GM23338 (cell line): ENCODE data around the gene ANKRD23. TPM values are rescaled to one million over a fixed set of nuclear protein-coding genes. Genes with fewer than 3 reads are reported as not detected.

ENCODE experiments used
- ATAC-seq: fragments of 200-7000 bp; cut with Tn5 transposase; 3 replicates; pipeline ENCODE4 v1.9.1; 2020
- DNase-seq: peaks from one replicate; pipeline ENCODE4 v3.0.0-alpha.2; 2015; ENCODE audit warnings: low spot score
- H2AFZ ChIP-seq: fragments of 200-600 bp; sonication (generic); 2 replicates; pipeline ENCODE4 v1.8.0; 2016; ENCODE audit warnings: antibody characterized with exemption, mild to moderate bottlenecking, moderate library complexity
- H3F3A ChIP-seq: fragments of 200-600 bp; sonication (generic); replicated peaks from 2 replicates; pipeline ENCODE4 v1.8.0; 2017; ENCODE audit warnings: antibody characterized with exemption, mixed run types, low read depth
- H3K27ac ChIP-seq: fragments of 200-600 bp; sonication (generic); 2 replicates; pipeline ENCODE4 v1.6.1; 2016; ENCODE audit warnings: low read depth
- H3K27me3 ChIP-seq: fragments of 200-600 bp; sonication (generic); 2 replicates; pipeline ENCODE4 v1.8.0; 2016; ENCODE audit warnings: mild to moderate bottlenecking, mixed run types, moderate library complexity; ENCODE audit not compliant: insufficient read depth
- H3K36me3 ChIP-seq: fragments of 200-600 bp; sonication (generic); 2 replicates; pipeline ENCODE4 v1.8.0; 2016; ENCODE audit warnings: mild to moderate bottlenecking; ENCODE audit not compliant: insufficient read depth
- H3K4me1 ChIP-seq: fragments of 200-600 bp; sonication (generic); 2 replicates; pipeline ENCODE4 v1.8.0; 2016; ENCODE audit warnings: mild to moderate bottlenecking, moderate library complexity; ENCODE audit not compliant: insufficient read depth
- H3K4me2 ChIP-seq: fragments of 200-600 bp; sonication (generic); 2 replicates; pipeline ENCODE4 v1.7.1; 2017; ENCODE audit warnings: mixed run types
- H3K4me3 ChIP-seq: fragments of 200-600 bp; sonication (generic); 2 replicates; pipeline ENCODE4 v1.6.1; 2016; ENCODE audit warnings: mixed run types
- H3K79me2 ChIP-seq: fragments of 200-600 bp; sonication (generic); replicated peaks from 2 replicates; pipeline ENCODE4 v1.8.0; 2017; ENCODE audit warnings: mild to moderate bottlenecking; ENCODE audit not compliant: insufficient read depth
- H3K9me2 ChIP-seq: fragments of 200-600 bp; sonication (generic); 2 replicates; pipeline ENCODE4 v1.8.0; 2017; ENCODE audit not compliant: insufficient read depth
- H4K20me1 ChIP-seq: fragments of 200-600 bp; sonication (generic); replicated peaks from 2 replicates; pipeline ENCODE4 v1.8.0; 2017; ENCODE audit warnings: mild to moderate bottlenecking; ENCODE audit not compliant: insufficient read depth
- H3K27ac Mint-ChIP-seq: 2 replicates; pipeline ENCODE4 v1.8.0; 2020; ENCODE audit warnings: inconsistent platforms, mild to moderate bottlenecking, moderate library complexity, mixed read lengths
- H3K27me3 Mint-ChIP-seq: 3 replicates; pipeline ENCODE4 v1.8.0; 2022; ENCODE audit warnings: low read depth, mild to moderate bottlenecking, moderate library complexity, mixed read lengths, inconsistent platforms; ENCODE audit not compliant: insufficient read depth, poor library complexity
- H3K36me3 Mint-ChIP-seq: 3 replicates; pipeline ENCODE4 v1.8.0; 2021; ENCODE audit warnings: low read depth, mild to moderate bottlenecking, inconsistent platforms, moderate library complexity, mixed read lengths
- H3K4me1 Mint-ChIP-seq: 3 replicates; pipeline ENCODE4 v1.8.0; 2020; ENCODE audit warnings: mild to moderate bottlenecking, inconsistent platforms, mixed read lengths
- H3K4me3 Mint-ChIP-seq: 3 replicates; pipeline ENCODE4 v1.8.0; 2021; ENCODE audit warnings: moderate library complexity, mild to moderate bottlenecking, inconsistent platforms, mixed read lengths
- H3K9me3 Mint-ChIP-seq: 3 replicates; pipeline ENCODE4 v1.8.0; 2020; ENCODE audit warnings: moderate library complexity, mild to moderate bottlenecking, inconsistent platforms, mixed read lengths
- CREB1 ChIP-seq: fragments of 250-450 bp; sonication (Bioruptor Pico); IDR thresholded peaks from 2 replicates; pipeline ENCODE4 v1.5.0; 2020; ENCODE audit warnings: low read depth, mild to moderate bottlenecking, moderate library complexity
- EZH2 ChIP-seq: fragments of 200-600 bp; sonication (generic); IDR thresholded peaks from one replicate; pipeline ENCODE4 v1.8.0; 2017; ENCODE audit warnings: antibody characterized with exemption, mild to moderate bottlenecking, low read depth; ENCODE audit not compliant: unreplicated experiment
- EZH2phosphoT487 ChIP-seq: fragments of 200-600 bp; sonication (generic); IDR thresholded peaks from one replicate; pipeline ENCODE4 v1.8.1; 2018; ENCODE audit warnings: antibody characterized with exemption; ENCODE audit not compliant: unreplicated experiment
- JUNB ChIP-seq: IDR thresholded peaks from one replicate; pipeline ENCODE4 v1.6.1; 2016; ENCODE audit warnings: antibody characterized with exemption; ENCODE audit not compliant: unreplicated experiment
- POLR2AphosphoS5 ChIP-seq: IDR thresholded peaks from 2 replicates; pipeline ENCODE4 v1.6.1; 2016; ENCODE audit warnings: antibody characterized with exemption, low read depth
- ZNF114 ChIP-seq: fragments of 250-450 bp; sonication (Bioruptor Pico); IDR thresholded peaks from 2 replicates; pipeline ENCODE4 v1.5.0; 2020; ENCODE audit warnings: mild to moderate bottlenecking, moderate library complexity
- polyA plus RNA-seq: library from polyadenylated mRNA; unstranded; fragments of >200 nt; fragmentation: Nextera tagmentation; extraction: Ambion mirVana; gene quantifications from 2 replicates; pipeline ENCODE4 v1.2.1, GENCODE V29; 2016
- total RNA-seq: library from RNA; depleted of rRNA; stranded (reverse); fragments of >200 nt; shearing (Covaris generic); gene quantifications from 2 replicates; pipeline ENCODE4 v1.2.3, GENCODE V29; 2014
- TF ChIP-seq, protein P1 (sequence below): IDR thresholded peaks from one replicate; pipeline ENCODE4 v1.6.1; 2018; ENCODE audit warnings: antibody characterized with exemption; ENCODE audit not compliant: unreplicated experiment
- TF ChIP-seq, protein P2 (sequence below), 2 experiments: fragments of 200-600 bp in 1 of 2; sonication (generic) in 1 of 2; conservative IDR thresholded peaks; 2 replicates each; pipeline versions ENCODE4 v1.5.1 to v1.6.1; 2016 to 2017; ENCODE audit warnings: antibody characterized with exemption in 2 of 2, low read depth in 2 of 2, mild to moderate bottlenecking in 2 of 2, moderate library complexity in 1 of 2

Gene ANKRD23
- total and polyA plus RNA-seq, 2 experiments from 2014 or later, result 4.0 to 5.0 TPM

DNA sequence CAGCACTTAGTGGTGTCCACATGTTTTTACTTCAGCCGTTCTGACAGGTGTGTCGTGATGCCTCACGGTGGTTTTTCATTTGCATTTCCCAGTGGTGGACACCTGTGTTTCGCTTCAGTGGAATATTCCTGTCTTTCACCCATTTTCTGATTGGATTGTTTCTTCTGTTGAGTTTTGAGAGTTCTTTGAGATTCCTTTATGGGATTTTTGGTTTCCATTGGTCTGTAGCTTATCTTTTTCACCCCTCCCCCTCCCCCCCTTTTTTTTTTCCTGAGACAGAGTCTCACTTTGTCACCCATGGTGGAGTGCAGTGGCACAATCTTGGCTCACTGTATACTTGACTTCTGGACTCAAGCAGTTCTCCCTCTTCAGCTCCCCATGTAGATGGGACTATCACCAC, 8.0 kb downstream of the ANKRD23 start (continued):
- TF ChIP-seq, protein P1, sequence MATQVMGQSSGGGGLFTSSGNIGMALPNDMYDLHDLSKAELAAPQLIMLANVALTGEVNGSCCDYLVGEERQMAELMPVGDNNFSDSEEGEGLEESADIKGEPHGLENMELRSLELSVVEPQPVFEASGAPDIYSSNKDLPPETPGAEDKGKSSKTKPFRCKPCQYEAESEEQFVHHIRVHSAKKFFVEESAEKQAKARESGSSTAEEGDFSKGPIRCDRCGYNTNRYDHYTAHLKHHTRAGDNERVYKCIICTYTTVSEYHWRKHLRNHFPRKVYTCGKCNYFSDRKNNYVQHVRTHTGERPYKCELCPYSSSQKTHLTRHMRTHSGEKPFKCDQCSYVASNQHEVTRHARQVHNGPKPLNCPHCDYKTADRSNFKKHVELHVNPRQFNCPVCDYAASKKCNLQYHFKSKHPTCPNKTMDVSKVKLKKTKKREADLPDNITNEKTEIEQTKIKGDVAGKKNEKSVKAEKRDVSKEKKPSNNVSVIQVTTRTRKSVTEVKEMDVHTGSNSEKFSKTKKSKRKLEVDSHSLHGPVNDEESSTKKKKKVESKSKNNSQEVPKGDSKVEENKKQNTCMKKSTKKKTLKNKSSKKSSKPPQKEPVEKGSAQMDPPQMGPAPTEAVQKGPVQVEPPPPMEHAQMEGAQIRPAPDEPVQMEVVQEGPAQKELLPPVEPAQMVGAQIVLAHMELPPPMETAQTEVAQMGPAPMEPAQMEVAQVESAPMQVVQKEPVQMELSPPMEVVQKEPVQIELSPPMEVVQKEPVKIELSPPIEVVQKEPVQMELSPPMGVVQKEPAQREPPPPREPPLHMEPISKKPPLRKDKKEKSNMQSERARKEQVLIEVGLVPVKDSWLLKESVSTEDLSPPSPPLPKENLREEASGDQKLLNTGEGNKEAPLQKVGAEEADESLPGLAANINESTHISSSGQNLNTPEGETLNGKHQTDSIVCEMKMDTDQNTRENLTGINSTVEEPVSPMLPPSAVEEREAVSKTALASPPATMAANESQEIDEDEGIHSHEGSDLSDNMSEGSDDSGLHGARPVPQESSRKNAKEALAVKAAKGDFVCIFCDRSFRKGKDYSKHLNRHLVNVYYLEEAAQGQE, result no peak
- no peak for TF ChIP-seq CREB1

DNA sequence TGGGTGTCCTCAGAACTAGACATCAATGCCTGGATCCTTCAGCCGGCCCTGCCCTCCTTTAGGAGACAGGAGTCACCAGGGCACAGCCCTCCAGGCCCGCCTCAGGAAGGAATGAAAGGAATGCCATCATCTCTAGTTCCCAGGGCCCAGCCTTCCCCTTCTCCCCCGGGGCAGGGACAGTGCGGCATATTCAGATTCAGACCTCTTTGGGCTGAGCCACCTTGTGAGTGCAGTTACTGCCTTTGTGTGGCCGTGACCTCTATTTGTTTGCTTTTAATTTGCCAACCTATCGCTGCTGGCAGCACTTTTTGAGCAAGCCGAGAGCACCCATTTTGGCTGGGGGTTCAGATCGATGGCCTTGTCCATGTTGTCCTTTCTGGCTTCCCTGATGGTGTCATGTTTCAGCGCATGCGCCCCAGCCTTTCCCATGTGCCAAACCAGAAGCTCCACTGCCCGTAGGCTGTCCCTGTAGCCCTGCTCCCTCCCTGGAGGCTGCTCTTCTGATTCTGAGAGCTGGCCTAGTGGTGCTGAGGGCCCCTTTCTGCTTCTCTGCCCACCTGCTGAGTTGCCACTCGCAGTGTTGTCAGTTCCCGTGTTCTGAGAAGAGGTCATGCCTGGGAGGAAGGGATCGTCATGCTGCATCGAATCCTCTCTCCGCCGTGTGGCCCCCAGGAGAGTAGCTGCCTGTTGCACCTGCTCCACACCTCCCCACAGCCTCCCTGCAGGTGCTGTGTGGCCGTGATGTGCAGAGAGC, 10.9 kb downstream of the ANKRD23 start:
- Mint-ChIP-seq H3K36me3 (peaks cover 75% of the 10 kb centered on the region), H3K4me3 (peak overlapping the region; percentile 80)

DNA sequence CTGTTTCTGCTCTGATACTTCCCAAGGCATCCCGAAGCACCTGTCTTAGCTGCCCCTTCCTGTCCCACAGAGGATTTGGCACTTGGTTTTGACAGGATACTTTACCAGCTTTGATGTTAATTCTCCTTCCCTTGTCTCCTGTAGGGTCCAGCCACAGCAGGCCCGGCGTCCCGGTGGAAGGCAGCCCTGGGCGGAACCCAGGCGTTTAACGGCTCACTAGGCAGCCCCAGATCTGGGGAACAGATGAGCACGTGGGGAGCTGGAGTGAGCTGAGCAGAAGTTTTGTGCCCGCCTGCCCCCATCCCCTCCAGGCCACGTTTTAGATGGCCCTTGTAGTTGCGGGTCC, 11.4 kb downstream of the ANKRD23 start:
- Histone ChIP-seq H3K4me1 (peaks cover 18% of the 10 kb centered on the region), H3K4me3 (peak overlapping the region; percentile 31; the same call in 1 of the 2 replicates), H3F3A (peaks cover 21% of the 10 kb centered on the region; the same call in 1 of the 2 replicates), H3K36me3 (peaks cover 27% of the 10 kb centered on the region; the same call in 1 of the 2 replicates), H3K27me3 (no peaks in the 10 kb centered on the region), H2AFZ (no peak overlapping the region), H3K79me2 (no peaks in the 10 kb centered on the region), H3K4me2 (peak overlapping the region; percentile 37; the same call in 1 of the 2 replicates), H3K27ac (peak overlapping the region; percentile 81), H4K20me1 (peaks cover 11% of the 10 kb centered on the region), H3K9me2 (no peaks in the 10 kb centered on the region)
- H3K27me3 Mint-ChIP-seq, result peaks cover 12% of the 10 kb centered on the region
- no peaks in the 10 kb centered on the region; the same call in 2 of the 3 replicates for H3K9me3 Mint-ChIP-seq
- H3K4me3 Mint-ChIP-seq, result peak overlapping the region; percentile 80
- peaks cover 79% of the 10 kb centered on the region for H3K36me3 Mint-ChIP-seq
- ATAC-seq, result peak; percentile 38
- DNase-seq, result no peak
- H3K27ac Mint-ChIP-seq, result no peak overlapping the region; the same call in 1 of the 2 replicates
- H3K4me1 Mint-ChIP-seq, result peaks cover 24% of the 10 kb centered on the region
- TF ChIP-seq EZH2phosphoT487, result no peak
- TF ChIP-seq, protein P2, sequence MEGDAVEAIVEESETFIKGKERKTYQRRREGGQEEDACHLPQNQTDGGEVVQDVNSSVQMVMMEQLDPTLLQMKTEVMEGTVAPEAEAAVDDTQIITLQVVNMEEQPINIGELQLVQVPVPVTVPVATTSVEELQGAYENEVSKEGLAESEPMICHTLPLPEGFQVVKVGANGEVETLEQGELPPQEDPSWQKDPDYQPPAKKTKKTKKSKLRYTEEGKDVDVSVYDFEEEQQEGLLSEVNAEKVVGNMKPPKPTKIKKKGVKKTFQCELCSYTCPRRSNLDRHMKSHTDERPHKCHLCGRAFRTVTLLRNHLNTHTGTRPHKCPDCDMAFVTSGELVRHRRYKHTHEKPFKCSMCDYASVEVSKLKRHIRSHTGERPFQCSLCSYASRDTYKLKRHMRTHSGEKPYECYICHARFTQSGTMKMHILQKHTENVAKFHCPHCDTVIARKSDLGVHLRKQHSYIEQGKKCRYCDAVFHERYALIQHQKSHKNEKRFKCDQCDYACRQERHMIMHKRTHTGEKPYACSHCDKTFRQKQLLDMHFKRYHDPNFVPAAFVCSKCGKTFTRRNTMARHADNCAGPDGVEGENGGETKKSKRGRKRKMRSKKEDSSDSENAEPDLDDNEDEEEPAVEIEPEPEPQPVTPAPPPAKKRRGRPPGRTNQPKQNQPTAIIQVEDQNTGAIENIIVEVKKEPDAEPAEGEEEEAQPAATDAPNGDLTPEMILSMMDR (conservative IDR thresholded peaks at IDR 0.05; ENCODE audit: low read depth in 2 of 2), result no peak
- TF ChIP-seq POLR2AphosphoS5, result no peak
- TF ChIP-seq JUNB, result no peak
- no peak for TF ChIP-seq ZNF114
- TF ChIP-seq EZH2, result no peak
- no peak for TF ChIP-seq CREB1

More for the DNA sequence above, 10.9 kb downstream of the ANKRD23 start:
- peak; percentile 93 for ATAC-seq
- Histone ChIP-seq H2AFZ (no peak overlapping the region), H3K4me2 (peak overlapping the region; percentile 59), H3K4me3 (peak overlapping the region; percentile 31), H3K4me1 (peaks cover 18% of the 10 kb centered on the region), H3K79me2 (no peaks in the 10 kb centered on the region), H3K36me3 (peaks cover 27% of the 10 kb centered on the region; the same call in 1 of the 2 replicates), H3K27me3 (no peaks in the 10 kb centered on the region), H3K27ac (peak overlapping the region; percentile 81), H3K9me2 (no peaks in the 10 kb centered on the region), H3F3A (peaks cover 21% of the 10 kb centered on the region; the same call in 1 of the 2 replicates), H4K20me1 (peaks cover 11% of the 10 kb centered on the region)
- Mint-ChIP-seq H3K27me3 (peaks cover 14% of the 10 kb centered on the region), H3K27ac (peak overlapping the region; percentile 95), H3K4me1 (peaks cover 25% of the 10 kb centered on the region), H3K9me3 (no peaks in the 10 kb centered on the region; the same call in 2 of the 3 replicates)
- peak; percentile 91 for DNase-seq
- TF ChIP-seq EZH2, result no peak
- TF ChIP-seq POLR2AphosphoS5, result peak; percentile 30; the same call in 1 of the 2 replicates
